Measurements from ENCODE around the gene MFAP2. TPM values are rescaled to one million over a fixed set of nuclear protein-coding genes. Genes with fewer than 3 reads are reported as not detected.

MFAP2 gene
- total and polyA plus RNA-seq, 7 donors = 3.6 to 26.6 (median 9.9) TPM; not detected in 1

DNA sequence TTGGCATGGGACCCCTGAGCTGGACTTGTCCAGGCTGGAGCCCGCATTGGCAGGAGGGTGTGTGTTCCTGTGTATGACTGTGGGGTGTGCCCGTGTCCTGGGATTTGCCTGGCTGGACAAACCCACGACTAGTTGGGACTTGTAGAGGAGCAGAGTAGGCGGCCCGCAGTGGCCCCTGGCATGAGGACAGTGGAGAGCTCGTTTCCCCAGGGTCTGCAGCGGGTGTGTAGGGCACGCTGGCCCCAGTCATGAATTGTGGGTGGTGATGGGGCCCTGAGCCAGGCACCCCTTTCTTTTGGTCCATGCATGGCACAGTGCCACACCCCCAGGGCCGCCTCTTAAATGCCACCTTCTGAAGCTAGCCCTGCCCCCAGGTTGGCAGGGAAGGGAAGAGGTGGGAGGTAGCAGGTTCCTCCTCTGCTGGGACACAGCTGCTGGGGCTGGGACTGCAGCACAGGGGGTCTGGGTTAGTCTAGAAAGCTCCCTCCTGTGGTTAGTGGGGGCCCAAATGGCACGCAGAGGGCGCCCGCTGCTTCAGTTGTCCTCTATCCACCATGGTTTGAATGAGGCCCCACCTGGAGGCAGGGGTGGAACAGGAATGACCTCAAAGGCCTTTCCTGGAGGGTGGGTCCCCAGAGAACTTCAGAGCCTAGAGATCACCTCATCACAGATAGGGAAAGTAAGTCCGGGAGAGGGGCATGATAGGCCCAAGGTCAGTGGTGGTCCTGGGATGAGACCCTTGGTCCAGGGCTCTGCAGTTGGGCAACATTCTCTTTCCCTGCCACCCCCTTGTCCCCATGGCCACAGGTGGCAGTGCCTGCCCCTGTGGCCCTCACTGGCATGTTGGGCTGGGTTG is 54.6 kb downstream of the MFAP2 start:
- no peak for DNase-seq
- intact Hi-C loops (cut with DNase I) = no loop called here
- WGBS, 2 donors = 89 to 90% methylated on average over 13 of the region's 13 CpGs

DNA sequence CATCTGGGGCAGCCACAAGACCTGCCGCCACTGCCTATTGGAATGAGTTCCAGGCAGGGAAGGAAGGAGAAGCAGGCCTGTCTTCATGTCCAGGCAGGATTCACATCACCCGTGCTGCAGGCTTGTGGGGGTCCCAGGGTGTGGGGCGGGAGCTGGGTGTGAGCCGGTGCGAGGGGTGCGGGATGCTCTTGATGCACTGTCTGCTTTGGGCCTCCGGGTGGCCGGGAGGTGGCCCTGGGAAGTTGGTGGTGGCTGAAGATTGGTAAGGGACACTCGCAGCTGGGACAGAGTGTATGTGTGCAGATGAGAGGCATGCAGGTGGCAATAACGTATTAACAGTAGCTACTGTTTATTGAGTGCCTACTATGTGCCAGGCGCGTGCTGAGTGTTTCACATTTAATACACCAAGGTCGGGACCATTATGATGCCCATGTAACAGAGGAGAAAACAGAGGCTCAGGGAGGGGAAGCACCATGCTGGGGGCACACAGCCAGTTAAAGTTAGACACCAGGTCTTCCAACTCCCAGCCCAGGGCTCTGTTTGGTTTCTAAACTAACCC is 55.4 kb downstream of the MFAP2 start:
- peaks cover 0 to 4% (median 1%) of the 10 kb centered on the region in 4 donors for H3K36me3 ChIP-seq
- intact Hi-C loops (cut with DNase I) = no loop called here
- 93 to 94% methylated on average over 13 of the region's 13 CpGs for WGBS, 2 donors
- TF ChIP-seq POLR2A (IDR thresholded peaks at IDR 0.05) = no peak
- TF ChIP-seq, protein P1, sequence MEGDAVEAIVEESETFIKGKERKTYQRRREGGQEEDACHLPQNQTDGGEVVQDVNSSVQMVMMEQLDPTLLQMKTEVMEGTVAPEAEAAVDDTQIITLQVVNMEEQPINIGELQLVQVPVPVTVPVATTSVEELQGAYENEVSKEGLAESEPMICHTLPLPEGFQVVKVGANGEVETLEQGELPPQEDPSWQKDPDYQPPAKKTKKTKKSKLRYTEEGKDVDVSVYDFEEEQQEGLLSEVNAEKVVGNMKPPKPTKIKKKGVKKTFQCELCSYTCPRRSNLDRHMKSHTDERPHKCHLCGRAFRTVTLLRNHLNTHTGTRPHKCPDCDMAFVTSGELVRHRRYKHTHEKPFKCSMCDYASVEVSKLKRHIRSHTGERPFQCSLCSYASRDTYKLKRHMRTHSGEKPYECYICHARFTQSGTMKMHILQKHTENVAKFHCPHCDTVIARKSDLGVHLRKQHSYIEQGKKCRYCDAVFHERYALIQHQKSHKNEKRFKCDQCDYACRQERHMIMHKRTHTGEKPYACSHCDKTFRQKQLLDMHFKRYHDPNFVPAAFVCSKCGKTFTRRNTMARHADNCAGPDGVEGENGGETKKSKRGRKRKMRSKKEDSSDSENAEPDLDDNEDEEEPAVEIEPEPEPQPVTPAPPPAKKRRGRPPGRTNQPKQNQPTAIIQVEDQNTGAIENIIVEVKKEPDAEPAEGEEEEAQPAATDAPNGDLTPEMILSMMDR (IDR thresholded peaks at IDR 0.05) = no peak
- TF ChIP-seq POLR2AphosphoS5 (IDR thresholded peaks at IDR 0.05) = no peak
- no peak for TF ChIP-seq EP300 (IDR thresholded peaks at IDR 0.05)
- H3K9me3 ChIP-seq = no peaks in the 10 kb centered on the region
- DNase-seq = no peak
- H3K27me3 ChIP-seq = peaks cover 0 to 9% (median 0%) of the 10 kb centered on the region in 3 donors
- H3K4me3 ChIP-seq = no peak overlapping the region
- H3K4me1 ChIP-seq = peaks cover 0 to 13% (median 8%) of the 10 kb centered on the region in 4 donors
- H3K27ac ChIP-seq = no peak overlapping the region

More for the DNA sequence above, 54.6 kb downstream of the MFAP2 start:
- Histone ChIP-seq H3K4me3 (no peak overlapping the region), H3K9me3 (no peaks in the 10 kb centered on the region), H3K36me3 (peaks cover 0 to 12% (median 7%) of the 10 kb centered on the region in 4 donors), H3K27me3 (peaks cover 0 to 9% (median 0%) of the 10 kb centered on the region in 3 donors), H3K4me1 (peaks cover 0 to 13% (median 8%) of the 10 kb centered on the region in 4 donors), H3K27ac (no peak overlapping the region)
- TF ChIP-seq EP300 (IDR thresholded peaks at IDR 0.05) (no peak), POLR2A (IDR thresholded peaks at IDR 0.05) (no peak), POLR2AphosphoS5 (IDR thresholded peaks at IDR 0.05) (no peak)
- TF ChIP-seq, protein P1 (IDR thresholded peaks at IDR 0.05) = no peak

Other genes with a start within 250 kb of the MFAP2 start
- gene RNU1-4, start 240.1 kb downstream of the MFAP2 start, total RNA-seq = under 1 TPM; under 0.01 TPM
- not detected for gene RNU1-4, start 240.1 kb downstream of the MFAP2 start, polyA plus RNA-seq
- under 1 TPM; under 0.01 TPM for gene RNU1-2, start 84.6 kb downstream of the MFAP2 start, total RNA-seq
- gene RNU1-2, start 84.6 kb downstream of the MFAP2 start, polyA plus RNA-seq = not detected
- gene CROCC, start 58.7 kb downstream of the MFAP2 start, total RNA-seq = 10 to 100 TPM; 11.4 to 25.5 (median 20.3) TPM
- gene CROCC, start 58.7 kb downstream of the MFAP2 start, polyA plus RNA-seq = 10 to 100 TPM in 1 of 3 donors, 1 to 10 TPM in 2; 3.5 to 24.3 (median 7.8) TPM
- gene ATP13A2, start 31.3 kb upstream of the MFAP2 start, total RNA-seq = 10 to 100 TPM in 3 of 4 donors, 1 to 10 TPM in 1; 8.7 to 23.8 (median 15.7) TPM
- gene ATP13A2, start 31.3 kb upstream of the MFAP2 start, polyA plus RNA-seq = 10 to 100 TPM in 1 of 3 donors, 1 to 10 TPM in 2; 6.6 to 47.2 (median 8.1) TPM
- 100 to 1,000 TPM; 109 to 228 (median 141) TPM for gene SDHB, start 73.4 kb upstream of the MFAP2 start, total RNA-seq
- gene SDHB, start 73.4 kb upstream of the MFAP2 start, polyA plus RNA-seq = 100 to 1,000 TPM; 173 to 398 (median 274) TPM
- 1 to 10 TPM in 1 of 4 donors, under 1 TPM in 3; 0.27 to 1.1 (median 0.34) TPM for gene PADI2, start 138.8 kb upstream of the MFAP2 start, total RNA-seq
- gene PADI2, start 138.8 kb upstream of the MFAP2 start, polyA plus RNA-seq = 100 to 1,000 TPM in 2 of 3 donors, 10 to 100 TPM in 1; 21.9 to 169 (median 142) TPM
- gene PADI1, start 224.5 kb upstream of the MFAP2 start, total RNA-seq = not detected
- under 1 TPM; under 0.01 to 0.92 (median 0.63) TPM for gene PADI1, start 224.5 kb upstream of the MFAP2 start, polyA plus RNA-seq